ENCODE data around the gene THAP12.

DNA sequence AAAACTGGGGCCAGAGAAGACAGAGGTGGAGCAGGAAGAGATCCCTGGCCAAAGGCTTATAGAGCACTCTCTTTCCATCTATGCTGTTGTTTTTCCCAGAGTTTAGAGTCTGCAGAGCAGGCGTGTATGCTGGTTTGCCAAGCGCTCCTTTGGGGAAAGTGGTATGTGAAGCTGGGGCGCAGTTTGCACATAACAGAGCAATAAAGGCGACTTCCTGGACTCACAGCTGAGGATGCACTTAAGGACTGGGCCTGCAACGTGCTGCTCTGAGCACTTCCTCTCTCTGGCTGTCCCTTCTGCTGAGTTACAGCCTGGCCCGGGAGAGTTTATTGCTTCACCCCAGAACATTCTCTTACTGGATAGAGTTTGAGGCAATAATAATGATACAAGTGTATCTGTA is 41.7 kb downstream of the THAP12 start:
- no peak for TF ChIP-seq EZH2 (IDR thresholded peaks at IDR 0.05; ENCODE audit: low read length, missing control alignments)
- TF ChIP-seq, protein P1, sequence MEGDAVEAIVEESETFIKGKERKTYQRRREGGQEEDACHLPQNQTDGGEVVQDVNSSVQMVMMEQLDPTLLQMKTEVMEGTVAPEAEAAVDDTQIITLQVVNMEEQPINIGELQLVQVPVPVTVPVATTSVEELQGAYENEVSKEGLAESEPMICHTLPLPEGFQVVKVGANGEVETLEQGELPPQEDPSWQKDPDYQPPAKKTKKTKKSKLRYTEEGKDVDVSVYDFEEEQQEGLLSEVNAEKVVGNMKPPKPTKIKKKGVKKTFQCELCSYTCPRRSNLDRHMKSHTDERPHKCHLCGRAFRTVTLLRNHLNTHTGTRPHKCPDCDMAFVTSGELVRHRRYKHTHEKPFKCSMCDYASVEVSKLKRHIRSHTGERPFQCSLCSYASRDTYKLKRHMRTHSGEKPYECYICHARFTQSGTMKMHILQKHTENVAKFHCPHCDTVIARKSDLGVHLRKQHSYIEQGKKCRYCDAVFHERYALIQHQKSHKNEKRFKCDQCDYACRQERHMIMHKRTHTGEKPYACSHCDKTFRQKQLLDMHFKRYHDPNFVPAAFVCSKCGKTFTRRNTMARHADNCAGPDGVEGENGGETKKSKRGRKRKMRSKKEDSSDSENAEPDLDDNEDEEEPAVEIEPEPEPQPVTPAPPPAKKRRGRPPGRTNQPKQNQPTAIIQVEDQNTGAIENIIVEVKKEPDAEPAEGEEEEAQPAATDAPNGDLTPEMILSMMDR (conservative IDR thresholded peaks at IDR 0.05 in 1 of 2, IDR thresholded peaks at IDR 0.05 in 1 of 2; ENCODE audit: low read depth in 1 of 2, low read length in 2 of 2), result no peak

All from fibroblast of lung (primary cell).